GM19438 (cell line): ENCODE results near the gene PROCR.
"Not testable (repeated sequence)": the region's sequence is repeated elsewhere in the genome, so short reads cannot be mapped to it uniquely, and the experiment has no call there.

Source experiments
- ATAC-seq: cut with Tn5 transposase; IDR thresholded peaks from one replicate; pipeline ENCODE4 v1.9.1; 2021; ENCODE audit warnings: low read depth; ENCODE audit not compliant: unreplicated experiment

The PROCR gene

GRCh38 chr20:35192118-35192872 is 20.4 kb downstream of the PROCR start:
- no peak for ATAC-seq

DNA sequence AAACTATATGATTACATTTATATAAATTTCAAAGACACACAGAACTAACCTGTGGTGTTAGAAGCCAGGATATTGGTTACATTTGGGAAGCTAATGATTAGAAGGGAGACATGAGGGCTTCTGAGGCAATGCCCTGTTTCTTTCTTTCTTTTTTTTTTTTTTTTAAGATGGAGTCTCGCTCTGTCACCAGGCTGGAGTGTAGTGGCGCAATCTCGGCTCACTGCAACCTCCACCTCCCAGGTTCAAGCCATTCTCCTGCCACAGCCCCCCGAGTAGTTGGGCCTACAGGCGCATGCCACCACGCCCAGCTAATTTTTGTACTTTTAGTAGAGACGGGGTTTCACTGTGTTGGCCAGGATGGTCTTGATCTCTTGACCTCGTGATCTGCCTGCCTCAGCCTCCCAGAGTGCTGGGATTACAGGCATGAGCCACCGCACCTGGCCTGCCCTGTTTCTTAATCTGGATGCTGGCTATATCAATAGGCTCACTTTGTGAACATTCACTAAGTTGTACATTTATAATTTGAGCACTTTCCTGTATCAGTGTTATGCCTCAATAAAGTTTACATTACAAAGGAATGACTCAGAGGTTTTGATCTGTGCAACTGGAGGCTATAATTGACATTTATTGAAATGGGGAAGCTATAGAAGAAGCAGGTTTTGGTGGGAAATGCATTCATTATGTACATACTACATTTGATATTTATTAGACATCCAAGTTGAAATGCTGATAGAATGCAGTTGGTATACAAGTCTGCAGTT is 21.3 kb downstream of the PROCR start:
- not testable (repeated sequence) for ATAC-seq

DNA sequence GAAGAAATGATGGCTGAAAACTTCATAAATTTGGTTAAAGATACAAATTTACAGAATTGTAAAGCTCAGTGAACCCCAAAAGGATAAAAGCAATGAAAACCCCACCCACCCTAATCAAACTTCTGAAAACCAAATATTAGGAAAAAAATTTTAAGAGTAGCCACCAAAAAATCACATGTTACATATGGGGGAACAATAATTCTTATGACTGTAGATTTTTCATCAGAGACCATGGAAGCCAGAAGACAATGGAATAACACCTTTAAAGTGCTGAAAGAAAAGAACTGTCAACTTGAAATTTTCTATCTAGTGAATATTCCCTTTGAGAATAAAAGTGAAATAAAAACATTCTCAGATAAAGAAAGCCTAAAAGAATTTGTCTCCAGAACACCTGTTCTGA is 24.4 kb downstream of the PROCR start:
- ATAC-seq = no peak

GRCh38 chr20:35199740-35200139 is 27.9 kb downstream of the PROCR start:
- no peak for ATAC-seq

- no peak for ATAC-seq
Observed at GRCh38 chr20:35200267-35200666, 28.4 kb downstream of the PROCR start.

DNA sequence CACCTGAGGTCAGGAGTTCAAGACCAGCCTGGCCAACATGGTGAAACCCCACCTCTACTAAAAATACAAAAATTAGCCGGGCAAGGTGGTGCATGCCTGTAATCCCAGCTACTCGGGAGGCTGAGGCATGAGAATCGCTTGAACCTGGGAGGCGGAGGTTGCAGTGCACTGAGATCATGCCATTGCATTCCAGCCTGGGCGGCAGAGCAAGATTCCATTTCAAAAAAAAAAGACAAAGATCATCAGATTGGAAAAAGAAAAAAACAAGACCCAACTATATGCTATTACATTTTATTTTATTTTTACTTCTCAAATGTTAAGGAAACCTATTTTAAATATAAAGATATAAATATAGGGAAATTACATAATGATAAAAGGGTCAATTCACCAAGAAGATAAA is 29.6 kb downstream of the PROCR start:
- ATAC-seq = not testable (repeated sequence)

- no peak for ATAC-seq
Observed at GRCh38 chr20:35206802-35207201, 34.9 kb downstream of the PROCR start.

DNA sequence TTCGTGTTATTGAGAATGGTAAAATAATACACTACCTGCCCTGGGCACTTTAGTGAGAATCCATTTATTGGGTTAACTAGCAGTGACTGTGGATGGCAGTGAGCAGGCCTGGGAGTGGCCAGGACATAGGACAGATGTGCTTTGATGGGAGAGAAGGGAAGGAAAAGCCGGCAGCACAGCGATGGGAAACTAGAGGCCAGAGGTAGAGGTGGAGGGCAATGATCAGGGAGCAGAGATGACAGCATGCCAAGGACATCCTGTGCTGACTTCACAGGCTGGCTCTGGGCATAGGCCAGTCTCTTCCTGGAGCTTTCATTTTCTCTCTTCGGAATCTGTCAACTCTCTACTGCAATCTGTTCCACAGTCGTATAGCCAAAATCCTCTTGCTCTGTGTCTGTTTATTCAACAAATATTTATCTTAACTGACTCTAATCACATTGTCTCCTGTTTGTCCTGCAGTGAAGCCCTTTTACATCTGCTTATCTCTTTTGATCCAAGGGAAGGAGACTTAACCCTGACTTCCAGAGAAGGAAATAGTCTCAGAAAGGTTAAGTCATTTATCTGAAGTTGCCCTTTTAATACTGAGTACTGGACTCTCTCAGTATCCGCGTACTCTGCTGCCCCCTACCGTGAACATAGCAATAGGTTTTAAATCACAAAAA is 36.2 kb downstream of the PROCR start:
- no peak for ATAC-seq

GRCh38 chr20:35215066-35215956 is 43.4 kb downstream of the PROCR start:
- no peak for ATAC-seq

DNA sequence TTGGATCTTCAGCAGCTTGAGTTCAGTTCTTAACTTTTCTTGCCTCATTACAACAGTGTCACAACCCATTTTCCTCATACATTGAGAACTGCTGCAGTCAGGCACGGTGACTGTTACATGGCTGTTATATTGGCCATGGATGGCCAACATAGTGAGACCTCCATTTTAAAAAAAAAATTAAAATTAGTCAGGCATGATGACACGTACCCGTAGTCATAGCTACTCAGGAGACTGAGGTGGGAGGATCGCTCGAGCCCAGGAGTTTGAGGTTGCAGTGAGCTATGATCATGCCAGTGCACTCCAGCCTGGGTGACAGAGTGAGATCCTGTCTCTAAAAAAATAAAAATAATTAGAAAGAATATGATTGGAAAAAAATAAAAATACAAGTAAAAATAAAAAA is 44.7 kb downstream of the PROCR start:
- ATAC-seq = no peak

DNA sequence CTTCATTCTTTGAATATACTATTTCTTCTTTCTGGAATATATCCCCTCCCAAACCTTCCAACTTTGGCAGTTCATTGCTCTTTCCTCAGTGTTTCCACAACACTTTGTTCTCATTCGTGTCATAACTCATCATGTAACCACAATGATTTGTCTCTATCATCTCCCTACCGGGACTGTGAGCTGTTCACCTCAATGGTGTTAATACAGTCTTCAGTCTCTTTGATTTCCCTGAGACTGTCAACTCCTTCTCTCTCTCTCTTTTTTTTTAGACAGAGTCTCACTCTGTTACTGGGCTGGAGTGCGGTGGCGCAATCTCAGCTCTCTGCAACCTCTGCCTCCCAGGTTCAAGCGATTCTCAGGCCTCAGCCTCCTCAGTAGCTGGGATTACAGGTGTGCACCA is 52.1 kb downstream of the PROCR start:
- ATAC-seq = no peak

- ATAC-seq = no peak
Observed at GRCh38 chr20:35224536-35224935, 52.7 kb downstream of the PROCR start.

DNA sequence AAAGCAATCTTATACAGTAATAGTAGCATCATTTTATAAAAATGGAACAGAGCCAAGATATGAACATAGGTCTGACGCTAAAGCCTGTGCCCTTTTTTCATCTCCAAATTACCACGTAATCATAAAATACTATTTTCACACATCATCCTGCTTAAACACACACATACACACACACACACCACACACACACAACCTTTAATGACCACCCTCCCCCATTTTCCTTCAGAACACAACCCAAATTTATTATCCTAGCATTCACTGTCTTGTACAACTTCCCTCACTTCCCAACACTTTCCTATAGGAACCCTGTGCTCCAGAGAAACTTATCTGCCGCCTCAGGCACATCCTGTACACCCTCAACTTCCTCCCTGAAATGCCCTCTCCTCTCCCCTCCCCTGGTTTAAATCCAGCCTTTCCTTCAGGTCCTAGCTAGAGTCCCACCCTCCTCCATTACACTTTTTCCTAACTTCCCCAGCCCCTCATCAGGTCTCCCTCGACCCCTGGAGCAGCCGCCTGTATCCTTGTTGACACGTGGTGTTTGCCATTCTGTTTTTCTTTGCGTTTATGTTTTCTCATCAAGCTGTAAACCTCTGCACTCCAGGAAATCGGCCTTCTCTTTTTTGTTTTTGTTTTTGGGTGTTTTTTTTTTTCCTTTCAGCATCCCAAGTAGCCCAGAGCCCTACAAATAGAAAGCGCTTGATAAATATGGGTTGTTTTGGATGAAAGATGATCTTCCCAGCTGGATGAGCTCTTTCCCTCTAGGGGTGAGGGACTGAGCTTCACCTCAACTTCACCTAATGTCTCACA is 53.6 kb downstream of the PROCR start:
- no peak for ATAC-seq

GRCh38 chr20:35226126-35226883 is 54.4 kb downstream of the PROCR start, which contains the start of gene MMP24:
Gene MMP24 (plus strand): TSS chr20:35226690. CDS start chr20:35226739, 49 bp downstream.
- ATAC-seq = no peak
